ENCODE results near the gene ESRRA. TPM values are rescaled to one million over a fixed set of nuclear protein-coding genes. Genes with fewer than 3 reads are reported as not detected.

ESRRA gene
- total RNA-seq, 2 donors from 2014 or later: 25.7 to 26.6 TPM

DNA sequence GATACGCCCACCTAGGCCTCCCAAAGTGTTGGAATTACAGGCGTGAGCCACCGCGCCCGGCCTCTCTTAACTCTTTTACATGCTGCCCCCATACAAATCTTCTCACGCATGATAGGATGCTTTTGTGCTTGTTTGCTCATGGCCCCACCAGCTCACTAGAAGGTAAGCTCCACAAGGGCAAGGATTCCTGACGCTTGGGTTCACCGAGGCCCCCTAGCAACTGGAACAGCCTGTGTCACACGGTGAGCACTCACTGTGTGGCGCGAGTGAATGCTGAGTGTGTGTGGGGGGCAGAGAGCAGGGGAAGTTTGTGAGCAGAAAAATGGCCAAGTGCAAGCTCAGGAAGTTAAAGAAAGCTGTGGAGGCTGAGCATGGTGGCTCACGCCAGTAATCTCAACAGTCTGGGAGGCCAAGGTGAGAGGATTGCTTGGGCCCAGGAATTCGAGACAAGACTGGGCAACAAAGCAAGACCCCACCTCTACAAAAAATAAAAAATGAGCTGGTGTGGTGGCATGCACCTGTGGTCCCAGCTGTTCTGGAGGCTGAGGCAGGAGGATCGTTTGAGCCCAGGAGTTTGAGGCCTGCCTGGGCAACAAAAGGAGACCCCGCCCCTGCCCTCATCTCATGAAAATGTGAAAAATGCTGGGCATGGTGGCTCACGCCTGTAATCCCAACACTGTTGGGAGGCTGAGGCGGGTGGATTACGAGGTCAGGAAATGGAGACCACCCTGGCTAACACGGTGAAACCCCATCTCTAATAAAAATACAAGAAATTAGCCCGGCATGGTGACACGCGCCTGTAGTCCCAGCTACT, 23.2 kb upstream of the ESRRA start:
- H3K9me3 ChIP-seq (ENCODE audit: control insufficient read depth, low read length, poor library complexity, severe bottlenecking): no peaks in the 10 kb centered on the region
- Mint-ChIP-seq H3K27ac (peak overlapping the region; percentile 94), H3K4me1 (peaks cover 20% of the 10 kb centered on the region), H3K36me3 (ENCODE audit: low read depth) (peaks cover 4% of the 10 kb centered on the region), H3K4me3 (peak overlapping the region; percentile 15), H3K27me3 (no peaks in the 10 kb centered on the region)
- DNase-seq (no peak), ATAC-seq (no peak)

DNA sequence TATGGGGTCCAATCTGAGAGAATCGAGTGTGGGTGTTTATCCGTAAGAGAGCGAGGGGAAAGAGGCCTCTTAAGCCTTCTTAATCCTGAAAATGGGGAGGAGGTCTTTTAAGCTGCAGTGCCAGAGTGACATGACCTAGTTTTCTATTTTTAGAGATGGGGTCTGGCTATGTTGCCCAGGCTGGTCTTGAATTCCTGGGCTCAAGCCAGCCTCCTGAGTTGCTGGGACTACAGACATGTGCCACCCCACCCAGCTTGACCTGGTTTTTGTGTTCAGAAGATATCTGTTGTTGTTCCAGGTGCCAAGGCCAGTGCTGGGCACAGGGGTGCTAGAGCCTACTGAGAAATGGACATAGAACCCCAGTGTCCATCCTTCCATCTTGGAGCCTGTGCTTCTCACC, 22.2 kb upstream of the ESRRA start:
- H3K9me3 ChIP-seq (ENCODE audit: control insufficient read depth, low read length, poor library complexity, severe bottlenecking): no peaks in the 10 kb centered on the region
- peak overlapping the region; percentile 94 for H3K27ac Mint-ChIP-seq
- peak overlapping the region; percentile 21 for H3K4me3 Mint-ChIP-seq
- H3K27me3 Mint-ChIP-seq: no peaks in the 10 kb centered on the region
- peaks cover 4% of the 10 kb centered on the region for H3K36me3 Mint-ChIP-seq (ENCODE audit: low read depth)
- H3K4me1 Mint-ChIP-seq: peaks cover 20% of the 10 kb centered on the region
- DNase-seq (no peak), ATAC-seq (no peak)

DNA sequence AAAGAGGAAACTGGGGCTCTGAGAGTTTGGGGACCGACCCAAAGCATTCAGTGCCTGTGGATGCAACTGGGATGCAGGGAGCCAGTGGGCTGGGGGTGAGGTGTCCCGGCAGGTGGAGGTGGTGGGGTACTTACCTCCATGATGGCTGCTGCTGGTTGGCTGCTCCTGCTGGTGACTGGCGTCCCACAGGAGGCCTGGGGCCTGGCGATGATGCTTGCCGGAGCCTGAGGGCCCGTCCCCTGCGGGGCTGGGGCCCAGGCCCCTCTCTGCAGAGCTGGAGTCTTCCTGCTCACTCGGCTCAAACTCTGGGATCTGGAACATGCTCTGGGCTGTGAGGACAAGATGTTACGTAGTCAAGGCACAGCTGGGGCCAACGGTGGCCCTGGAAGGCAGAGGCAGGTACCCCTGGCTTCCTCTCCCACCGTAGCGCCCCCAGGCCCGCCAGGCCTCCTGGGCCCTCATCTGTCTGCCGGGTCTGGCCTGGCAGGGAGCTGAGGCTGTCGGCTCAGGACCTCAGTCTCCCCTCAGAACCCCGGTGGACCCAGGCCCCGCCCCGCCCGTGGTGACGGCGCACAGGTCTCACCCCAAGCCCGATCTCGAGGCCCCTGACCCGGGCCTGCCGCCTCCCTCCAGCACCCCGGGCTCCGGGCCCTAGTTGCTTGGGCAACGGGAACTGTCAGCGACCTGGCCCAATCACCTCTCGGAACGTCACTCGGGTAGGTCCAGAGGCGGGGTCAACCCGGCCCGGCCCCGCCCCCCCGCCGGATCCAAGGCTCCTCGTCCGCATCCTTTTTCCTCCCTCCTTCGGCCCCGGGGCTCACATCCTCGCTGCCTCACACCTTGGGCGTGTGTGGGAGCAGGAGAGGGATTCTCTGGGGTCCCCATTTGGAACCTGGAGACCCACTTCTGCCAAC, 21.0 kb upstream of the ESRRA start, which contains the start of gene BAD:
Gene BAD, minus strand, starts transcription at position 618 of the 914 bp plus-strand sequence. Its CDS starts 297 bp downstream, at position 321.
- ATAC-seq (peak; percentile 81), DNase-seq (peak; percentile 84 to 92 (median 92))
- Mint-ChIP-seq H3K27me3 (no peaks in the 10 kb centered on the region), H3K27ac (peak within 1 kb of the TSS; percentile 94), H3K4me1 (peaks cover 20% of the 10 kb centered on the region), H3K4me3 (peak within 1 kb of the TSS; percentile 89), H3K36me3 (ENCODE audit: low read depth) (no peaks in the 10 kb centered on the region)
- no peaks in the 10 kb centered on the region for H3K9me3 ChIP-seq (ENCODE audit: control insufficient read depth, low read length, poor library complexity, severe bottlenecking)

DNA sequence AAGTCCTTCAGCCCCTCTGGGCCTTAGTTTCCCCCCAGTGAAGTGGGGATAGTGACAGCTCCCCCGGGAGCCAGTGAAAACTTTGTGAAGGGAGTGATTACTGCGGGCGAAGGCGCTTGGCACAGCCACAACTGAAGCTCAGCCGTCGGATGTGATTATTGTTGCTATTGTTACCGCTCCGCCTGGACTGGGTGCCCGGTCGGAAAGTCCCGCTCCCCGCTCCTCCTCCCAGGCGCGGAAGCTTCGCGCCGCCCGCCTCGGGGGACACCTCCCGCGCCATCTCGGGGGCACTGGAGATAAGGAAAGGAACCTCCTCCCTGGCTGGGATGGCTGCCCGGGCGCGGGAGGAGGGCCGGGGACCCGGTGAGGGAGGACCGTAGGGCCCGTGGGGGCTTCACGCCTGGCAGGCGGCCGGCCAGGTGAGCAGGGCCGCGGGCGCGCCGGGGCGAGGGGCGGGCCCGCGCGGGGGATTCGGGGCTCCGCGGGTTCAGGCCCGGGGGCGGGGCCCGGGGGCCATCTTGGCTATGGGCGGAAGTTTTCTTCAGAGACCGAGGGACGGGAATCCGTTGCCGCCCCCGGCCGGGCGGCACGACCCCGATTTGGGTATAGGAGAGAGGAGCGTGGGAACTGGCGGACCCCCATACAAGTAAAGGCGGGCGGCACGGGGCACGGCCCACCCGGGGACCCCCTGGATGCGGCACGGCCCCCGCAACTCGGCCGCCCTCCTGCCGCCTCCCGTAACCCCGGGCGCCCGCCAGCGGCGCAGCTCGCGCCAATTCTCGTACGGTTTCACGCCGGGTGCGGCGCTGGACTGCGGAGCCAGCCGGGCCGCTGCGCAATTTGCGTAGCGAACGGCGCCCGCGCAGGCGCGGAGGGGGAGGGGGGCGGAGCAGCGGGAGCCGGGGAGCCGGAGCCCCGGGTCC, 20.1 kb upstream of the ESRRA start, which contains the start of gene GPR137:
Gene GPR137, plus strand, starts transcription at position 887 of the 923 bp plus-strand sequence. CDS start 677 bp downstream, outside the sequence.
- peaks cover 20% of the 10 kb centered on the region for H3K4me1 Mint-ChIP-seq
- H3K9me3 ChIP-seq (ENCODE audit: control insufficient read depth, low read length, poor library complexity, severe bottlenecking): no peaks in the 10 kb centered on the region
- no peaks in the 10 kb centered on the region for H3K36me3 Mint-ChIP-seq (ENCODE audit: low read depth)
- DNase-seq (peak; percentile 85 to 97 (median 88)), ATAC-seq (peak; percentile 80)
- H3K27me3 Mint-ChIP-seq: peaks cover under 1% of the 10 kb centered on the region
- H3K27ac Mint-ChIP-seq: peak within 1 kb of the TSS; percentile 95
- peak within 1 kb of the TSS; percentile 89 for H3K4me3 Mint-ChIP-seq

DNA sequence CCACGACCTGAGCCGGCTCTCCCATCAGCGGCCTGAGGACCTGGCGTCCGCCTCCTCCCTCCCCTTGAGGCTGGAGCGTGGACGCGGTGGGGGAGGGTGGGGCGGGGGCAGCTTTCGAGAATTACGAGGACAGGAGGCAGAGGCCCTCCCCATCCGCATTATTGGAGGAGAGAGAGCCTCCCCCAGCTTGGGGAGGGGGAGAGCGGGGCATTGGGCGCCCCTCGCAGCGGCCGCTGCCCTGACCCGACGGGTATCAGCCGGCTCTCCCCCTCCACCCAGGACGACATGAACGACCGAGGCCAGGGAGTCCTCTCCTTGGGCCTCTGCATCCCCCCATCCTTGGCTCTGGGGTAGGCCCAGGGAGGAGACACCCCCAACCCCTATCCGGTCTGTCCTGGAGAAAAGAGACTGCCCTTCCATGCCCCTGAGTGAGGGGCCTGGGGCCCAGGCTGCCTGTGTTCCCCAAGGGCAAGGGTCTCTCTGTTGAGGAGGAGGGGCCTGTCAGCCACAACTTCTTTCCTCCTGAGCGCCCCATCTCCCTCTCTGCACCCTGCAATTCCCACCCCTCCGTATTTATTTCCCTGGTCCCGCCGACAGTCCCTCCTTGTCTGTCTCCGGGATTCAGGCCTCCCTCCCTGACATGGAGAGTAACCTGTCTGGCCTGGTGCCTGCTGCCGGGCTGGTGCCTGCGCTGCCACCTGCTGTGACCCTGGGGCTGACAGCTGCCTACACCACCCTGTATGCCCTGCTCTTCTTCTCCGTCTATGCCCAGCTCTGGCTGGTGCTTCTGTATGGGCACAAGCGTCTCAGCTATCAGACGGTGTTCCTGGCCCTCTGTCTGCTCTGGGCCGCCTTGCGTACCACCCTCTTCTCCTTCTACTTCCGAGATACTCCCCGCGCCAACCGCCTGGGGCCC, 19.2 kb upstream of the ESRRA start:
- no peaks in the 10 kb centered on the region for H3K9me3 ChIP-seq (ENCODE audit: control insufficient read depth, low read length, poor library complexity, severe bottlenecking)
- Mint-ChIP-seq H3K27ac (peak overlapping the region; percentile 95), H3K4me1 (peaks cover 24% of the 10 kb centered on the region), H3K27me3 (peaks cover 8% of the 10 kb centered on the region), H3K36me3 (ENCODE audit: low read depth) (peaks cover 2% of the 10 kb centered on the region), H3K4me3 (peak overlapping the region; percentile 89)
- no peak for DNase-seq
- ATAC-seq: no peak

DNA sequence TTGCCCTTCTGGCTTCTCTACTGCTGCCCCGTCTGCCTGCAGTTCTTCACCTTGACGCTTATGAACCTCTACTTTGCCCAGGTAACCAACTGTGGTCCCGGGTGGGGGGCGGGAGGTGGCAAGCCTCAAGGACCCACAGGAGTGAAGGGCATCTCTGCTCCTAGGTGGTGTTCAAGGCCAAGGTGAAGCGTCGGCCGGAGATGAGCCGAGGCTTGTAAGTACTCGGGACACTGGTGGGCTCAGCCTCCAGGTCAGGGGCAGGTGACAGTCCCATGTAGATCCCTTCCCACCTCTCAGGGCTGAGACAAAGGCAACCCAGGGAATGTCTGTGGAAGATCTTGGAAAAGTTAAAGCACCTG, 18.5 kb upstream of the ESRRA start:
- H3K9me3 ChIP-seq (ENCODE audit: control insufficient read depth, low read length, poor library complexity, severe bottlenecking): no peaks in the 10 kb centered on the region
- peaks cover 2% of the 10 kb centered on the region for H3K36me3 Mint-ChIP-seq (ENCODE audit: low read depth)
- peaks cover 8% of the 10 kb centered on the region for H3K27me3 Mint-ChIP-seq
- H3K27ac Mint-ChIP-seq: peak overlapping the region; percentile 95
- DNase-seq (no peak), ATAC-seq (no peak)
- H3K4me3 Mint-ChIP-seq: peak overlapping the region; percentile 85
- peaks cover 23% of the 10 kb centered on the region for H3K4me1 Mint-ChIP-seq

DNA sequence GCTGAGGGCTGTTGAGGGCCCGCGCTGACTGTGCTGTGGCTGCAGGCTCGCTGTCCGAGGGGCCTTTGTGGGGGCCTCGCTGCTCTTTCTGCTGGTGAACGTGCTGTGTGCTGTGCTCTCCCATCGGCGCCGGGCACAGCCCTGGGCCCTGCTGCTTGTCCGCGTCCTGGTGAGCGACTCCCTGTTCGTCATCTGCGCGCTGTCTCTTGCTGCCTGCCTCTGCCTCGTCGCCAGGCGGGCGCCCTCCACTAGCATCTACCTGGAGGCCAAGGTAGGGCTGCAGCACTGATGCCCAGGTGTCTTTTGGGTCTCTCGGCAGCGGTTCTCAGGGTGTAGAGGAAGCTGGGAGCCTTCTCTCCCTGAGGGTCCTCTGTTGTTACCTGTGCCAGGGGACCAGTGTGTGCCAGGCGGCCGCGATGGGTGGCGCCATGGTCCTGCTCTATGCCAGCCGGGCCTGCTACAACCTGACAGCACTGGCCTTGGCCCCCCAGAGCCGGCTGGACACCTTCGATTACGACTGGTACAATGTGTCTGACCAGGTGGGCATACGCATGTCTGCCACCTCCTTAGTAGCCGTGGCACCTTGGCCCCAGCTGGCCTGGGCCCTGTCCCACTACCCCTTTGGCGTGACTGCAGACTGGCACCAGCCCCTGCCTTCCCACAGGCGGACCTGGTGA, 17.5 kb upstream of the ESRRA start:
- H3K4me3 Mint-ChIP-seq: no peak overlapping the region
- H3K36me3 Mint-ChIP-seq (ENCODE audit: low read depth): peaks cover 2% of the 10 kb centered on the region
- peak overlapping the region; percentile 29 for H3K27ac Mint-ChIP-seq
- peaks cover 10% of the 10 kb centered on the region for H3K27me3 Mint-ChIP-seq
- DNase-seq (no peak), ATAC-seq (no peak)
- H3K9me3 ChIP-seq (ENCODE audit: control insufficient read depth, low read length, poor library complexity, severe bottlenecking): no peaks in the 10 kb centered on the region
- H3K4me1 Mint-ChIP-seq: peaks cover 22% of the 10 kb centered on the region

DNA sequence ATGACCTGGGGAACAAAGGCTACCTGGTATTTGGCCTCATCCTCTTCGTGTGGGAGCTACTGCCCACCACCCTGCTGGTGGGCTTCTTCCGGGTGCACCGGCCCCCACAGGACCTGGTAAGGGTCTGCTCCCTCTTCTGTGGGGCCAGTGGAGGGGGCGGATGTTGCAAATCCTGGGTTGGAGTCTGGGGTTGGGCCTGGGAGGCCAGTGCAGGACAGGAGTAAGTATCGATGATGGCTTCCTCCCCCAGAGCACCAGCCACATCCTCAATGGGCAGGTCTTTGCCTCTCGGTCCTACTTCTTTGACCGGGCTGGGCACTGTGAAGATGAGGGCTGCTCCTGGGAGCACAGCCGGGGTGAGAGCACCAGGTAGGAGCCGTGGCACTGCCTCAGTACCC, 17.0 kb upstream of the ESRRA start:
- Mint-ChIP-seq H3K36me3 (ENCODE audit: low read depth) (peaks cover 2% of the 10 kb centered on the region), H3K4me3 (no peak overlapping the region), H3K4me1 (peaks cover 20% of the 10 kb centered on the region), H3K27me3 (peaks cover 15% of the 10 kb centered on the region), H3K27ac (peak overlapping the region; percentile 29)
- H3K9me3 ChIP-seq (ENCODE audit: control insufficient read depth, low read length, poor library complexity, severe bottlenecking): no peaks in the 10 kb centered on the region
- ATAC-seq: no peak
- DNase-seq: no peak

DNA sequence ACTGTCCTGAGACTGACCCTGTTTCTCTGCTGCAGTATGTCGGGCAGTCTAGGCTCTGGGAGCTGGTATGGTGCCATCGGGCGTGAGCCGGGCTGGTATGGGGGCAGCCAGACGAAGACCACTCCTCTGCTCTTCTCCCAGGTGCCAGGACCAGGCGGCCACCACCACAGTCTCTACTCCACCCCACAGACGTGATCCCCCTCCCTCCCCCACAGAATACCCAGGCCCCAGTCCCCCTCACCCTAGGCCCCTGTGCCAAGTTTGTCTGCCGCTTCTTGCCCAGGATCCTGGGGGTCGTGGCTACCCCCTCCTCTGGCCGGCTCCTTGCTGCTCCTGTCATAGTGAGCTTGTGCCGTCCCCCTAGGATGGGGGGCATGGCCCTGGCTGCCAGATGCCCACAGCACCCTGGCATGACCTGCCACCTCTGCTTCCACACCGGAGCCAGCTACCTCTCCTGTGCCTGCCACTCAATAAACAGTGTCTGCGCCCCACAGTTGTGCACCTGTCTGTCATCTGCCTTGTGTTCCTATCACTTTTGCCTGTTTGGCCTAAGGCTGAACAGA, 16.2 kb upstream of the ESRRA start:
- no peak for DNase-seq
- no peak for ATAC-seq
- Mint-ChIP-seq H3K36me3 (ENCODE audit: low read depth) (peaks cover 2% of the 10 kb centered on the region), H3K27ac (no peak overlapping the region), H3K27me3 (peaks cover 23% of the 10 kb centered on the region), H3K4me1 (peaks cover 20% of the 10 kb centered on the region), H3K4me3 (peak overlapping the region; percentile 3)
- H3K9me3 ChIP-seq (ENCODE audit: control insufficient read depth, low read length, poor library complexity, severe bottlenecking): no peaks in the 10 kb centered on the region

DNA sequence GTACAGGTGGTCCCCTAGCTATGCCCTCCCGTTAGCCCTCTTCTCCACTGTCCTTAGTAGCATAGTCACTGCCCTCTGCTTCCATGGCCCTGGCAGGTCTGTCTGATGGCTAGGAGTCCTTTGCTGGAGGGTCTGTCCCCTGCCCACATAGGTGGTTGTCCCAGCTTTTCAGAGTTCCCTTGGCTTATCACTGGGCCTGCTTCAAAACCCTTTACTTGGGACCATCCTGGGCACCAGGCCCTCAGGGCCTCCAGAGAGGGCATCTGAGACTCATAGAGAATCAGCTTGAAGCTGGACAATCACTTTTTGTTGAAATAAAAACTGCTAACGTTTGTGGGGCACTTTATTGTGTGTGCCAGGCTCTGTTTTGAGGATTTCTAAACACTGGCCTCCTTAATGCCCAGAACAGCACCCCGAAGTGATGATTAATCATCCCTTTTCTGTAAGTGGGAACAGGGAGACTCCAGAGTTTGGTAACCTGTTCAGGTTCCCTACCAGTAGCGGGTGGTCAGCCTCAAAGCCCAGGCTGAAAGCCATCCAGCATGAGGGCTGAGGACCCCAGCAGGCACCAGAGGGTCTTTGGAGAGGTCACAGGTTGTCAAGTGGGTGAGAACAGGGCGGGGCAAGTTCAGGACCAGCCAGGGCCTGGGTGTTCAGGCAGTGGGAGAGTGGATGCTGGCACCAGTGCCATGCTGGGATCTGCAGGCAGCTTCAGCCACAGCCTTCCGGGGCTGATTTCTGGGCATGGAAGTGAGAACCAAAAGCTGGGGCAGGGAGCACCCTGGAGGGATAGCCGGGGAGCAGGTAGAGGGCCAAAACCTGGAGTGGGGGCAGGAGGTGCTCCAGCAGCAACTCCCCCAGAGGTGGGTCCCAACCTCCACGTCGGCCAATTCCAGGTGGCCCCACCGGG, 14.7 kb upstream of the ESRRA start:
- Mint-ChIP-seq H3K4me1 (peaks cover 22% of the 10 kb centered on the region), H3K27ac (peak overlapping the region; percentile 84), H3K36me3 (ENCODE audit: low read depth) (peaks cover 2% of the 10 kb centered on the region), H3K4me3 (peak overlapping the region; percentile 68), H3K27me3 (peaks cover 33% of the 10 kb centered on the region)
- no peak for ATAC-seq
- DNase-seq: no peak
- no peaks in the 10 kb centered on the region for H3K9me3 ChIP-seq (ENCODE audit: control insufficient read depth, low read length, poor library complexity, severe bottlenecking)
